Fibroblast of lung (primary cell): ENCODE measurements around the gene SHKBP1.

ENCODE experiments used
- CTCF ChIP-seq, 2 donors: IDR thresholded peaks in 1 of 2; conservative IDR thresholded peaks in 1 of 2; 1 replicate in 1 of 2; 2 replicates in 1 of 2; pipeline ENCODE4 v1.5.1; 2011 to 2012; ENCODE audit warnings: low read length in 2 of 2, control low read depth in 1 of 2, inconsistent platforms in 1 of 2, low read depth in 1 of 2, mild to moderate bottlenecking in 1 of 2
- EZH2 ChIP-seq: IDR thresholded peaks from 2 replicates; pipeline ENCODE4 v1.5.1; 2012; ENCODE audit warnings: low read length, control low read depth, mild to moderate bottlenecking; ENCODE audit errors: missing control alignments

DNA sequence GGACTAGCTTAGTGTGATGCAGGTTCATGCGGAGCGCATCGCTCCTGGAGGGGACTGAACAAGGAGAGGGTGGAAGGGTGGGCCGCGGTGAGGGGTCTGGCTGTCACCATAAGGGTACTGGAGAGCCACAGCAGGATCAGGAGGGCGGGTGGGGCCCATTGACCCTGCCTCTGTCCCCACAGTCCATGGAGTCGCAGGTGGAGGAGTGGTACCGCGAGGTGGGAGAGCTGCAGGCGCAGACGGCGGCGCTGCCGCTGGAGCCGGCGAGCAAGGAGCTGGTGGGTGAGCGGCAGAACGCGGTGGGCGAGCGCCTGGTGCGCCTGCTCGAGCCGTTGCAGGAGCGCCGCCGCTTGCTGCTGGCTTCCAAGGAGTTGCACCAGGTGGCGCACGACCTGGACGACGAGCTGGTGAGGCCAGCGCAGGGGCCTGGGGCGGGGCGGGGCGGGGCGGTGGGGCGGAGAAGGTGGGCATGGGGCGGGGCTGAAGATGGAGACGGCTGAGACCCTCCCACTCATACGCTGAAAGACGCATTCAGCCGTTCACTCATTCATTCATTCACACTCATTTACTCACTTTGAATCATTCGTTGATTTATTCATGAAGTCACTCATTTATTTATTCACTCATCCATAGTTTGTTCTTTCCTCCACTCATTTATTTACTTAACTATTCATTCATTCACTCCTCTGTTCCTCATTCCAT, 27.5 kb upstream of the SHKBP1 start:
- TF ChIP-seq CTCF (conservative IDR thresholded peaks at IDR 0.05 in 1 of 2, IDR thresholded peaks at IDR 0.05 in 1 of 2; ENCODE audit: low read depth in 1 of 2, low read length in 2 of 2) (peak; percentile 6 to 23), EZH2 (no peak)
